NCI-H146 treated with DMSO at 0.1 percent for 48 hours (cell line): Measurements from ENCODE around the gene STUM.

Experiments used
- DNase-seq: peaks from one replicate; lab custom pipeline; 2025; ENCODE audit not compliant: unreplicated experiment; lab: John Stamatoyannopoulos, UW

The STUM gene

GRCh38 chr1:226619031-226619430 lies 70.5 kb downstream of the STUM start:
- DNase-seq = no peak

- no peak for DNase-seq
Measured at GRCh38 chr1:226622012-226622411, 73.4 kb downstream of the STUM start.

GRCh38 chr1:226624526-226624925 lies 76.0 kb downstream of the STUM start:
- no peak for DNase-seq

GRCh38 chr1:226625326-226625725 lies 76.8 kb downstream of the STUM start:
- no peak for DNase-seq

GRCh38 chr1:226625832-226626576 lies 77.4 kb downstream of the STUM start:
- DNase-seq = no peak

GRCh38 chr1:226626577-226626956 lies 78.0 kb downstream of the STUM start:
- DNase-seq = no peak

GRCh38 chr1:226627050-226627755 lies 78.6 kb downstream of the STUM start:
- no peak for DNase-seq

GRCh38 chr1:226627924-226628611 lies 79.5 kb downstream of the STUM start:
- DNase-seq = no peak

- DNase-seq = peak; percentile 33
Measured at GRCh38 chr1:226628612-226629155, 80.1 kb downstream of the STUM start.

GRCh38 chr1:226629210-226629895 lies 80.8 kb downstream of the STUM start:
- no peak for DNase-seq

- DNase-seq = no peak
Measured at GRCh38 chr1:226629896-226630550, 81.5 kb downstream of the STUM start.

- no peak for DNase-seq
Measured at GRCh38 chr1:226630592-226630991, 82.0 kb downstream of the STUM start.

GRCh38 chr1:226631229-226632000 lies 82.9 kb downstream of the STUM start:
- DNase-seq = no peak

- no peak for DNase-seq
Measured at GRCh38 chr1:226632169-226632879, 83.8 kb downstream of the STUM start.

GRCh38 chr1:226632922-226633351 lies 84.4 kb downstream of the STUM start:
- DNase-seq = no peak

- no peak for DNase-seq
Measured at GRCh38 chr1:226633541-226634165, 85.1 kb downstream of the STUM start.

- DNase-seq = peak; percentile 11
Measured at GRCh38 chr1:226634166-226634588, 85.6 kb downstream of the STUM start.

- DNase-seq = no peak
Measured at GRCh38 chr1:226634611-226635246, 86.2 kb downstream of the STUM start.
